ENCODE results near the gene AP3B1. TPM values are rescaled to one million over a fixed set of nuclear protein-coding genes. Genes with fewer than 3 reads are reported as not detected.

Gene AP3B1
- total and polyA plus RNA-seq, 2 experiments from 2014 or later: 32.1 to 46.3 TPM

- peak overlapping the region; percentile 72 for H3K4me3 Mint-ChIP-seq
- TF ChIP-seq EZH2 (IDR thresholded peaks at IDR 0.05; ENCODE audit: low read depth, unreplicated experiment) (peak; percentile 76), CTCF (conservative IDR thresholded peaks at IDR 0.05; ENCODE audit: low read depth in 2 of 2) (peak in 1 of 2 experiments; percentile 30; a peak in 2 of 4 replicates), ETS1 (IDR thresholded peaks at IDR 0.05) (no peak)
- Histone ChIP-seq H3F3A (replicated peaks; ENCODE audit: low read depth) (no peaks in the 10 kb centered on the region), H2AFZ (peak overlapping the region; percentile 79), H3K27me3 (ENCODE audit: insufficient read depth) (peaks cover 99% of the 10 kb centered on the region), H3K9me2 (ENCODE audit: insufficient read depth) (no peaks in the 10 kb centered on the region), H3K79me2 (replicated peaks; ENCODE audit: insufficient read depth) (no peaks in the 10 kb centered on the region), H3K27ac (ENCODE audit: low read depth) (no peak overlapping the region), H3K4me3 (peak overlapping the region; percentile 47), H3K4me1 (ENCODE audit: insufficient read depth) (peaks cover 21% of the 10 kb centered on the region), H3K36me3 (ENCODE audit: insufficient read depth) (no peaks in the 10 kb centered on the region), H4K20me1 (replicated peaks; ENCODE audit: insufficient read depth) (no peaks in the 10 kb centered on the region), H3K4me2 (peak overlapping the region; percentile 75)
- peaks cover 15% of the 10 kb centered on the region; the same call in 2 of the 3 replicates for H3K4me1 Mint-ChIP-seq
- no peaks in the 10 kb centered on the region for H3K36me3 Mint-ChIP-seq (ENCODE audit: low read depth)
- peaks cover 69% of the 10 kb centered on the region for H3K27me3 Mint-ChIP-seq (ENCODE audit: insufficient read depth, low read depth, poor library complexity)
- DNase-seq (ENCODE audit: low spot score) (peak; percentile 48), ATAC-seq (peak; percentile 72)
- no peaks in the 10 kb centered on the region; the same call in 2 of the 3 replicates for H3K9me3 Mint-ChIP-seq
- H3K27ac Mint-ChIP-seq: no peak overlapping the region
Measured at GRCh38 chr5:77972469-77973252, 321.8 kb downstream of the AP3B1 start.

GRCh38 chr5:77971776-77972468 lies 322.6 kb downstream of the AP3B1 start:
- Mint-ChIP-seq H3K27ac (no peak overlapping the region), H3K27me3 (ENCODE audit: insufficient read depth, low read depth, poor library complexity) (peaks cover 70% of the 10 kb centered on the region), H3K9me3 (no peaks in the 10 kb centered on the region), H3K36me3 (ENCODE audit: low read depth) (no peaks in the 10 kb centered on the region), H3K4me3 (peak overlapping the region; percentile 56), H3K4me1 (peaks cover 15% of the 10 kb centered on the region; the same call in 2 of the 3 replicates)
- no peaks in the 10 kb centered on the region for H3K79me2 ChIP-seq (replicated peaks; ENCODE audit: insufficient read depth)
- peaks cover 96% of the 10 kb centered on the region for H3K27me3 ChIP-seq (ENCODE audit: insufficient read depth)
- peak overlapping the region; percentile 47 for H3K4me3 ChIP-seq
- DNase-seq (ENCODE audit: low spot score) (no peak), ATAC-seq (peak; percentile 9)
- H3K9me2 ChIP-seq (ENCODE audit: insufficient read depth): no peaks in the 10 kb centered on the region
- no peaks in the 10 kb centered on the region for H4K20me1 ChIP-seq (replicated peaks; ENCODE audit: insufficient read depth)
- no peaks in the 10 kb centered on the region for H3F3A ChIP-seq (replicated peaks; ENCODE audit: low read depth)
- peaks cover 21% of the 10 kb centered on the region for H3K4me1 ChIP-seq (ENCODE audit: insufficient read depth)
- peak overlapping the region; percentile 75 for H3K4me2 ChIP-seq
- no peak overlapping the region for H3K27ac ChIP-seq (ENCODE audit: low read depth)
- peak overlapping the region; percentile 79; the same call in 1 of the 2 replicates for H2AFZ ChIP-seq
- TF ChIP-seq CREB1 (CRISPR knock-in tag; IDR thresholded peaks at IDR 0.05; ENCODE audit: low read depth) (no peak), ZNF331 (CRISPR knock-in tag; IDR thresholded peaks at IDR 0.05; ENCODE audit: low read depth) (no peak), ZNF462 (CRISPR knock-in tag; IDR thresholded peaks at IDR 0.05) (no peak), EZH2 (IDR thresholded peaks at IDR 0.05; ENCODE audit: low read depth, unreplicated experiment) (peak; percentile 94), POLR2AphosphoS5 (IDR thresholded peaks at IDR 0.05; ENCODE audit: low read depth) (no peak), EZH2phosphoT487 (IDR thresholded peaks at IDR 0.05; ENCODE audit: unreplicated experiment) (no peak)
- no peaks in the 10 kb centered on the region for H3K36me3 ChIP-seq (ENCODE audit: insufficient read depth)

All from GM23338 (cell line).